H1 (cell line): ENCODE results near the gene MARK3.

ENCODE experiments used
- CEBPB ChIP-seq: IDR thresholded peaks from 2 replicates; pipeline ENCODE4 v1.6.1; 2012; ENCODE audit warnings: low read depth, low read length
- CHD1 ChIP-seq: IDR thresholded peaks from 2 replicates; pipeline ENCODE4 v1.6.1; 2012; ENCODE audit warnings: low read depth, low read length, improper control_type of control experiment
- CHD2 ChIP-seq: IDR thresholded peaks from 2 replicates; pipeline ENCODE4 v1.6.1; 2012; ENCODE audit warnings: low read length, improper control_type of control experiment
- POLR2A ChIP-seq, 2 experiments: IDR thresholded peaks; 1 replicate in 1 of 2; 2 replicates in 1 of 2; pipeline ENCODE4 v1.6.1; 2011; ENCODE audit warnings: low read depth in 2 of 2, low read length in 2 of 2, mild to moderate bottlenecking in 2 of 2; ENCODE audit errors: control extremely low read depth in 1 of 2
- POLR2AphosphoS5 ChIP-seq: IDR thresholded peaks from 2 replicates; pipeline ENCODE4 v1.6.1; 2011; ENCODE audit warnings: low read depth, low read length
- TAF1 ChIP-seq: IDR thresholded peaks from 2 replicates; pipeline ENCODE4 v1.6.1; 2011; ENCODE audit warnings: mild to moderate bottlenecking, low read depth, low read length
- YY1 ChIP-seq: IDR thresholded peaks from 2 replicates; pipeline ENCODE4 v1.6.1; 2011; ENCODE audit warnings: low read depth, mild to moderate bottlenecking, low read length
- TF ChIP-seq, protein P1 (sequence below), 3 experiments: IDR thresholded peaks; 1 replicate in 2 of 3; 2 replicates in 1 of 3; pipeline versions ENCODE4 v1.5.1 to v1.6.1; 2011; ENCODE audit warnings: low read length in 3 of 3, mild to moderate bottlenecking in 3 of 3, inconsistent platforms in 2 of 3, low read depth in 1 of 3, moderate library complexity in 1 of 3; ENCODE audit not compliant: insufficient read depth in 1 of 3; ENCODE audit errors: control extremely low read depth in 1 of 3

DNA sequence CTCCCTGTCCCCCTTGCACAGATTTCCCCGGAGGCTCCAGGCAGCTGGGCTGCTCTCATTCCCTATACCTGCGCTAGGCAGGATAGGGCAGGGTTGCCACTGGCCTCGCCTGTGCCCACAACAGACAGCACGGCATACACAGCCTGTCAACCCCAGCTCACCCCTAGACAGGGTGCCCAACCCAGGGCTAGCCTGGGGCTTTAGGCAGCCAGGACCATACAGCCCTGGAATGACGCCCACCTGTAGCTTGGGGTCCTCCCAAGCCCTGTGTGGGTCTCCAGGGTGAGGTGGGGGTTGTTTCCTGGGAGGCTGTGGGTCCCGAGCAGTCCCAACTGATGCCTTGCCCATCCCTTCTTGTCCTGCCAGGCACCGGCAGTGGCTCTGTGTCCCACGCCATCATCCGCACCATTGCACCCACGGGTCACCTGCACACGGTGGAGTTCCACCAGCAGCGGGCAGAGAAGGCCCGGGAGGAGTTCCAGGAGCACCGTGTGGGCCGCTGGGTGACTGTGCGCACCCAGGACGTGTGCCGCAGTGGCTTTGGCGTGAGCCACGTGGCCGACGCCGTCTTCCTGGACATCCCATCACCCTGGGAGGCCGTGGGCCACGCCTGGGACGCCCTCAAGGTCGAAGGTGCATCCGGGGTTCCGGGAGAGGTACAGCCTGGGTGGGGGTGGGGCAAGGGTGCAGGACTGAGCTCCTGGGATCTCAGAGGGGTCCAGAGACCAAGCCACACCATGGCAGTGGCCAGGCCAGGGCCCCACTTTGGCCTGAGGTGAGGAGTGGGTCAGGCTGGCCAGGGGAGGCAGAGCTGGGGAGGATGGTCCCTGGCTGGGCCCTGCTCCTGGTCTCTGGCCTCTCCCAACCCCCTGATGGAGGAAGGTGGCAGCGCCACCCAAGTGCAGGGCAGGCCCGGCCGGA lies 147.3 kb downstream of the MARK3 start:
- TF ChIP-seq CEBPB (no peak), POLR2A (IDR thresholded peaks at IDR 0.05; ENCODE audit: control extremely low read depth in 1 of 2, low read depth in 2 of 2, low read length in 2 of 2) (no peak), CHD2 (no peak), CHD1 (no peak), TAF1 (no peak), POLR2AphosphoS5 (no peak), YY1 (no peak)
- TF ChIP-seq, protein P1, sequence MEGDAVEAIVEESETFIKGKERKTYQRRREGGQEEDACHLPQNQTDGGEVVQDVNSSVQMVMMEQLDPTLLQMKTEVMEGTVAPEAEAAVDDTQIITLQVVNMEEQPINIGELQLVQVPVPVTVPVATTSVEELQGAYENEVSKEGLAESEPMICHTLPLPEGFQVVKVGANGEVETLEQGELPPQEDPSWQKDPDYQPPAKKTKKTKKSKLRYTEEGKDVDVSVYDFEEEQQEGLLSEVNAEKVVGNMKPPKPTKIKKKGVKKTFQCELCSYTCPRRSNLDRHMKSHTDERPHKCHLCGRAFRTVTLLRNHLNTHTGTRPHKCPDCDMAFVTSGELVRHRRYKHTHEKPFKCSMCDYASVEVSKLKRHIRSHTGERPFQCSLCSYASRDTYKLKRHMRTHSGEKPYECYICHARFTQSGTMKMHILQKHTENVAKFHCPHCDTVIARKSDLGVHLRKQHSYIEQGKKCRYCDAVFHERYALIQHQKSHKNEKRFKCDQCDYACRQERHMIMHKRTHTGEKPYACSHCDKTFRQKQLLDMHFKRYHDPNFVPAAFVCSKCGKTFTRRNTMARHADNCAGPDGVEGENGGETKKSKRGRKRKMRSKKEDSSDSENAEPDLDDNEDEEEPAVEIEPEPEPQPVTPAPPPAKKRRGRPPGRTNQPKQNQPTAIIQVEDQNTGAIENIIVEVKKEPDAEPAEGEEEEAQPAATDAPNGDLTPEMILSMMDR (IDR thresholded peaks at IDR 0.05; ENCODE audit: control extremely low read depth in 1 of 3, insufficient read depth in 1 of 3, low read depth in 1 of 3, low read length in 3 of 3): no peak
